Measurements from ENCODE around the gene TP53BP2. TPM values are rescaled to one million over a fixed set of nuclear protein-coding genes. Genes with fewer than 3 reads are reported as not detected.

TP53BP2 gene
- total and polyA plus RNA-seq, 2 experiments from 2014 or later, result 9.2 to 18.2 TPM

DNA sequence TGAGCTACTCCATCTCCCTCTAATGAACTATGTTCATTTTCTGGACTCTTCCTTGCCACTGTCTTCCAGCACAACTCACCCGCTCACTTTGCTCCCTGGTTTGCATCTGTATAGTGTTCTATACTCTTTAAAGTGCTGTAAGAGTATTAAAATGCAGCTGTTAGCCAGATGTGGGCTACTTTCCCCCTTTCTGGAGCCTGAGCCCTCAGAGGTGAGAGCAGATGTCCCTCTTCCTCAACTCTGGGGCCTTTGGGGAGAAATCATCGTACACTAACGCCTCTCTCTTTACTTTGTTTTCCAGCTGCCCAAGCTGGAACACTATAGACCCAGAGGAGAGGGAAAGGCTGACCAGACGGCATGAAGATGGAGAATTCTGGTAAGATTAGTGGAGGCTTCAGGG, 94.1 kb downstream of the TP53BP2 start:
- H3K9me3 ChIP-seq (ENCODE audit: low read depth), result no peaks in the 10 kb centered on the region
- TF ChIP-seq EZH2phosphoT487 (IDR thresholded peaks at IDR 0.05; ENCODE audit: insufficient read depth, low read depth) (no peak), EZH2 (IDR thresholded peaks at IDR 0.05; ENCODE audit: insufficient read depth, poor library complexity, severe bottlenecking) (no peak)
- H2AFZ ChIP-seq, result no peak overlapping the region
- no peaks in the 10 kb centered on the region for H3K9me2 ChIP-seq (ENCODE audit: insufficient read depth)
- 80 to 81% methylated on average over 4 of the region's 4 CpGs for WGBS, 2 experiments (ENCODE audit: low coverage in 1 of 2, low lambda C conversion rate in 2 of 2, missing lambda C conversion rate in 2 of 2)
- no peak overlapping the region for H3K27ac ChIP-seq
- H3K4me1 ChIP-seq (ENCODE audit: insufficient read depth), result peaks cover 6% of the 10 kb centered on the region
- peaks cover 8% of the 10 kb centered on the region; the same call in 1 of the 2 replicates for H3F3A ChIP-seq (ENCODE audit: insufficient read depth)
- H4K20me1 ChIP-seq (ENCODE audit: insufficient read depth), result no peaks in the 10 kb centered on the region
- in situ Hi-C loops (cut with MboI), result no loop called here
- no peak overlapping the region for H3K4me3 ChIP-seq
- peaks cover 19% of the 10 kb centered on the region for H3K79me2 ChIP-seq (ENCODE audit: insufficient read depth)
- no peak overlapping the region for H3K9ac ChIP-seq
- no peaks in the 10 kb centered on the region for H3K27me3 ChIP-seq (replicated peaks; ENCODE audit: insufficient read depth)
- H3K4me2 ChIP-seq (ENCODE audit: unreplicated experiment), result no peak overlapping the region
- H3K36me3 ChIP-seq (ENCODE audit: low read depth), result peaks cover 56% of the 10 kb centered on the region
- DNase-seq, result no peak

DNA sequence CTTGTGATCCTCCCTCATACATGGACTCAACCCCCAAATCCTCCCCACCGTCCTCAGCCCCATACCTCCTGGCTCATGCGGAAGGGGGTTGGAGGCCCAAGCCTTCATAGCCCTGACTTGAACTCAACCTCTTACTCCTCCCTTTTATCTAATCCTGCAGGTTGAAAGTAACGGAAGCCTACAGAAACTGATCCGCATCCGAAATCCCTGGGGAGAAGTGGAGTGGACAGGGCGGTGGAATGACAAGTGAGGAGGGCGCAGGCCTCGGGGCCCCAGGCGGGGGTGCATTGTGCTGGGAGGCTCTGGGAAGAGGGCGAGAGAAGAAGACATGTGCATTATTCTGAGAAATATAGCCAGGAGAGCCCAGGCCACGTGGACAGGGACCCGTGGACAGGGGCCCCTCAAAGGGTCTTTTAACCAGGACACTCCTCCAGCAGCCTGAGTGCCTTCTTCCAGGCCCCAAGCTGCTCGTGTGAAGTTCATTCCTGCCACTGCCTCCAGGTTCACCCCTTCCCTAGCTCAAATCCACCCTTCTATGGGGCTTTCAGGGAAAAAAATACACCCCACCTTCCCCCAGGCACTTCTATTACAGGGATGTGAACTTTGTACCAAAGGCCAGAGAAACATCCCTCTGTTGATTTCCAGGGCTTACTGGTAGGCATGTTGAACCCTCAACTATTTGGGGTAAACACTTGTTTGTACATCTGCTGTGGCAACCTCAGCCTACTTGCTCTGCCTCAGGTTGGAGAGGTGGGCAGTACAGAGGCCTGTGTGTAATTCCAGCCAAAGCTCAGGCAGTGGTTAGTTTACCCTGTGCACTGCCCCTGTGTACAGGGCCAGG, 94.8 kb downstream of the TP53BP2 start:
- in situ Hi-C loops (cut with MboI), result no loop called here
- Histone ChIP-seq H3K79me2 (ENCODE audit: insufficient read depth) (peaks cover 25% of the 10 kb centered on the region), H2AFZ (no peak overlapping the region), H3K4me1 (ENCODE audit: insufficient read depth) (peaks cover 6% of the 10 kb centered on the region), H3K36me3 (ENCODE audit: low read depth) (peaks cover 55% of the 10 kb centered on the region), H3K4me2 (ENCODE audit: unreplicated experiment) (no peak overlapping the region), H3K9me2 (ENCODE audit: insufficient read depth) (no peaks in the 10 kb centered on the region), H3K27ac (no peak overlapping the region), H4K20me1 (ENCODE audit: insufficient read depth) (no peaks in the 10 kb centered on the region), H3K27me3 (replicated peaks; ENCODE audit: insufficient read depth) (no peaks in the 10 kb centered on the region), H3K9me3 (ENCODE audit: low read depth) (no peaks in the 10 kb centered on the region), H3K9ac (no peak overlapping the region), H3K4me3 (no peak overlapping the region), H3F3A (ENCODE audit: insufficient read depth) (peaks cover 13% of the 10 kb centered on the region; the same call in 1 of the 2 replicates)
- TF ChIP-seq EZH2phosphoT487 (IDR thresholded peaks at IDR 0.05; ENCODE audit: insufficient read depth, low read depth) (no peak), EZH2 (IDR thresholded peaks at IDR 0.05; ENCODE audit: insufficient read depth, poor library complexity, severe bottlenecking) (no peak)
- 87 to 90% methylated on average over 13 of the region's 13 CpGs for WGBS, 2 experiments (ENCODE audit: low coverage in 1 of 2, low lambda C conversion rate in 2 of 2, missing lambda C conversion rate in 2 of 2)
- no peak for DNase-seq

DNA sequence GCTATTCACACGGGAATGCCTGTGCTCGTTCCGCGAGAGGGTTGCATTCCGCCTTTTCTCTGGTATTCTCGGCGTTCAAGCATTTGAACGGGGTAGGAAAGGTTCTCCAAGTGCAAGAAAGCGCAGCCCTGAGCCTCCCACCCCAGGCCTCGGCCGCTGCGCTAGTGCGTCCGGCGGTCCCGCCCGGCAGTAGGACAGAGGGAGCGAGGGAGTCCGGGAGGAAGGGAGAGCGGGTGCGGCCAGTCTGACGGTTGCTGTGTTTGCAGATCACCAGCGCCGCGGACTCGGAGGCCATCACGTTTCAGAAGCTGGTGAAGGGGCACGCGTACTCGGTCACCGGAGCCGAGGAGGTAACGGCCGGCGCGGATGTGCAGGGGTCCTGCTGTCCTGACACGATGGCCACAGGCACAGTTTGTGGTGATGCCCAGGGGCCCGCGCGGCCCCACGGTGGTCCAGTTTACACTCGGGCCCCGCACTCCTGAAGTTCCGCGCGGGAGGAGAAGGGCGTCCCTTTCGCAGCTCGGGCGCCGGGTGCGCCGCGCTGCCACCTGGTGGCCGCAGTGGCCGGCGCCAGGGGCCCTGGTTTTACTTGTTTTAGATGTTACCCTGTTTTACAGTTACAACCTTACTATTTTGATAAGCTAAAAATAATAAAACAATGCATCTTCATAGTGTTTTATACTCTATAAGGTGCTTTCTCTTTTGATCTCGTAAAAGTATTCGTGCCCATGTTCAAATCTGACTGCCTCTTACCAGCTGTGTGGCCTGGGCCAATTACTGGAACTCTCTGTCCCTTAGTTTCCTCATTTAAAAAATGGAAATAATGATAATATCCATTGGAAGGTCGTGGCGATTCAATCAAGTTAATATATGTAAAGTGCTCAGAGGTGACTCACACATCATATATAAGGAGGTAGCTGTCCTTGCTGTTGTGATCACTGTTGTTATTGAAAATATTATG, 96.7 kb downstream of the TP53BP2 start:
- WGBS, 2 experiments (ENCODE audit: low coverage in 1 of 2, low lambda C conversion rate in 2 of 2, missing lambda C conversion rate in 2 of 2), result 40 to 43% methylated on average over 51 to 61 of the region's 61 CpGs
- H3K9ac ChIP-seq, result 0 out of 2 replicates have a peak overlapping the region, but pooled peaks have one; percentile 25
- H2AFZ ChIP-seq, result no peak overlapping the region
- H3K9me3 ChIP-seq (ENCODE audit: low read depth), result no peaks in the 10 kb centered on the region
- no peaks in the 10 kb centered on the region for H3K9me2 ChIP-seq (ENCODE audit: insufficient read depth)
- peaks cover 53% of the 10 kb centered on the region for H3K36me3 ChIP-seq (ENCODE audit: low read depth)
- H3F3A ChIP-seq (ENCODE audit: insufficient read depth), result peaks cover 27% of the 10 kb centered on the region
- H3K27me3 ChIP-seq (replicated peaks; ENCODE audit: insufficient read depth), result no peaks in the 10 kb centered on the region
- H3K4me3 ChIP-seq, result no peak overlapping the region
- no peaks in the 10 kb centered on the region for H4K20me1 ChIP-seq (ENCODE audit: insufficient read depth)
- peaks cover 10% of the 10 kb centered on the region for H3K4me1 ChIP-seq (ENCODE audit: insufficient read depth)
- TF ChIP-seq EZH2 (IDR thresholded peaks at IDR 0.05; ENCODE audit: insufficient read depth, poor library complexity, severe bottlenecking), result no peak
- no peak for TF ChIP-seq EZH2phosphoT487 (IDR thresholded peaks at IDR 0.05; ENCODE audit: insufficient read depth, low read depth)
- 0 out of 2 replicates have a peak overlapping the region, but pooled peaks have one; percentile 2 for H3K27ac ChIP-seq
- no peak overlapping the region for H3K4me2 ChIP-seq (ENCODE audit: unreplicated experiment)
- DNase-seq, result peak; percentile 78
- H3K79me2 ChIP-seq (ENCODE audit: insufficient read depth), result peaks cover 30% of the 10 kb centered on the region
- in situ Hi-C loops (cut with MboI), result no loop called here

- peak; percentile 58 for DNase-seq
- H3K9me3 ChIP-seq (ENCODE audit: low read depth), result no peaks in the 10 kb centered on the region
- H2AFZ ChIP-seq, result no peak overlapping the region
- no peak overlapping the region for H3K4me3 ChIP-seq
- no peaks in the 10 kb centered on the region for H4K20me1 ChIP-seq (ENCODE audit: insufficient read depth)
- peaks cover 34% of the 10 kb centered on the region for H3K79me2 ChIP-seq (ENCODE audit: insufficient read depth)
- in situ Hi-C loops (cut with MboI), result no loop called here
- H3K36me3 ChIP-seq (ENCODE audit: low read depth), result peaks cover 46% of the 10 kb centered on the region
- TF ChIP-seq EZH2 (IDR thresholded peaks at IDR 0.05; ENCODE audit: insufficient read depth, poor library complexity, severe bottlenecking) (no peak), EZH2phosphoT487 (IDR thresholded peaks at IDR 0.05; ENCODE audit: insufficient read depth, low read depth) (no peak)
- H3K4me1 ChIP-seq (ENCODE audit: insufficient read depth), result peaks cover 10% of the 10 kb centered on the region
- peaks cover 34% of the 10 kb centered on the region for H3F3A ChIP-seq (ENCODE audit: insufficient read depth)
- no peak overlapping the region for H3K4me2 ChIP-seq (ENCODE audit: unreplicated experiment)
- H3K27ac ChIP-seq, result peak overlapping the region; percentile 2; the same call in 1 of the 2 replicates
- no peaks in the 10 kb centered on the region for H3K9me2 ChIP-seq (ENCODE audit: insufficient read depth)
- H3K9ac ChIP-seq, result 0 out of 2 replicates have a peak overlapping the region, but pooled peaks have one; percentile 25
- WGBS, 2 experiments (ENCODE audit: low coverage in 1 of 2, low lambda C conversion rate in 2 of 2, missing lambda C conversion rate in 2 of 2), result 59 to 60% methylated on average over 7 to 18 of the region's 18 CpGs
- H3K27me3 ChIP-seq (replicated peaks; ENCODE audit: insufficient read depth), result no peaks in the 10 kb centered on the region
Measured at GRCh38 chr1:223748405-223748772, 97.4 kb downstream of the TP53BP2 start.
